Fibroblast of skin of left biceps (primary cell): ENCODE data around the gene ARHGEF38.

Source experiments
- DNase-seq, 2 experiments: peaks; one replicate each; pipeline ENCODE4 v3.0.0-alpha.2; 2013; ENCODE audit warnings: low read depth in 2 of 2

ARHGEF38 gene

DNA sequence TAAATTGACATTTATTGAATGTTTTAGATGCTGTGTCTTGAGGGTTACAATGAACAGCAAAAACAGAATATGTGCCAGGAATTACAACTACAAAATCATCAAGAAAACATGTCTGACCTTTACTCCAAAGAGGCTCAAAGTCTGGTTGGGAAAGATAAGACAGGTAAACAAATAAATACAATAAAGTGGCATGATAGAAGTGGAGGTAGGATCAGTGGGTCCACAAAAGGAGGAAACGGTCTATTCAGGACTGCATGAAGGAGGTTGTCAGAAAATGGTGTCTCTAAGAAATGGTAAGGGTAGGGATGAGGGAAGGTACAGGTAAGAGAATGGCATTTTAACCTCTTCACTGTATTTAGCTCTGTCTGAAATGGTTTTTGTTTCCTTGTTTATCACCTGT, 3.8 kb downstream of the ARHGEF38 start:
- no peak for DNase-seq

DNA sequence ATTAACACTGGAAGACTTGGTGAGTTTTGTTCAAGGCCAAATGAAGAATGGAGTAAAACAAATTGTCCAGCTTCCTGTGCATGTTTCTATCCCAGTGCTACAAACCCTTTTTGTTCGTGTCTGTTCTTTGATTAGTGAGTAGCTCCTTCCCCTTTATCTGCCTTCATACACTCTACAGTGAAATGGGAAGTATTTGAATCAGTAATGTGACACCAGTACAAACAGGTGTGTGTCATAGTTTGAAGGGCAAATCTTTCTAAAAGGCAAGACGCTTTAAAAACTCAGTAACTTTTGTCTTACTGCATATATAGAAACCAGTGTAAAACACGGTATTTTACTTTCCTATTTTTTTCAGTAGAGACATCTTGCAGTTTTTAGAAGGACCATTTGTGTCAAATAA, 5.9 kb downstream of the ARHGEF38 start:
- DNase-seq = no peak

DNA sequence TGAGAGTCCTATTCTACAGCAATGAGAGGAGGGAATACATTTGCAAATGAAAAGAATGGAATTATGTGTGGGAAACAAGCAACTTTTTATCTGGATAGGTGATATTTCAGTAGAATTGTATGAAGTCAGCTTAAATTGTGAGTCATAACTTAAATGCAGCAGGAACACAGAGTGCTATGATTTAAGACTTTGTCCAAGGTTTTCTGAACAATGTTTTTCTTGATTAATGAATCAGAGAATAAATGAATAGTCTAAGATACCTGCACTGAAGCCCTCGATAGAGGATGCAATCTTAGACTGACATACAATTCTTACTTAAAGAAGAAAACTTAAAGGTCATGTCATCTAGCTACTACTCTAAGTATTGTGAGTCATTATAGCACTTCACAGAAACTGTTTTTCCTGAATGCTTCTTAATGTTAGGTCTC, 8.0 kb downstream of the ARHGEF38 start:
- DNase-seq = no peak

DNA sequence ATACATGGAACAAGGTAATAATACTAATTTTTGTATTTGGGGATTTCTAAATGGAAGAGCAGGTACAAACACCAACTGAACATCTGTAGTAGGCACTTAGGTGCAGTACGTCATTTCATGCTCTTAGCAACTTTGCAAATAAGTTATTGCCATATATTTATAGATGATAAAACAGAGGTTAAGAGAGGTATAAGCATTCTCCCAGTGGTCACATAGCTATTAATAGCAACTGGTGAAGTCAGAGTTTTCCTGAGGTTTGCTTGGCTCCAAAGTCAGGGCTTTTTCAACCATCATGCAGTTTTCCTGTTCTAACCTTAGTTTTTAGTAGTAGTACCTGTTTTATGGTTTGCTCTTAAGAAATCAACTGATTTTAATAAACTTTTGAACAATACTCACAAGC, 10.9 kb downstream of the ARHGEF38 start:
- no peak for DNase-seq

DNA sequence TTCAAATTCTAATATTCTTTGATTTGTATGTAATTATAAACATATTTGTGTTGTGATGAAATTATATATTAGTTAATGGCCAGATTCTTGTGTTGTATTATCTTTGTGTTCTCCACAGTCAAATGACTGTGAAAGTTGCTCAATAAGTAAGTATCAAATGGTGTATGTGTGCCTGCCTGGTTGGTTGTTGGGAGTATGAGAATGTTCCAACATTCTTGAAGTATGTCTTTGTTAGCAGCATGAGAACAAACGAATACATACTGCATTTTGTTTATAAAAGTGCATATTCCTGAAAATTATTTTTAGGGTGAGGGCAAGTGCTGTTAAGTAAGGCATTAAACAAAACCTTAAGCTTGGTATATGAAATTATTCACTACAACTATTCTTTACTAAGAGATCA, 16.2 kb downstream of the ARHGEF38 start:
- no peak for DNase-seq

DNA sequence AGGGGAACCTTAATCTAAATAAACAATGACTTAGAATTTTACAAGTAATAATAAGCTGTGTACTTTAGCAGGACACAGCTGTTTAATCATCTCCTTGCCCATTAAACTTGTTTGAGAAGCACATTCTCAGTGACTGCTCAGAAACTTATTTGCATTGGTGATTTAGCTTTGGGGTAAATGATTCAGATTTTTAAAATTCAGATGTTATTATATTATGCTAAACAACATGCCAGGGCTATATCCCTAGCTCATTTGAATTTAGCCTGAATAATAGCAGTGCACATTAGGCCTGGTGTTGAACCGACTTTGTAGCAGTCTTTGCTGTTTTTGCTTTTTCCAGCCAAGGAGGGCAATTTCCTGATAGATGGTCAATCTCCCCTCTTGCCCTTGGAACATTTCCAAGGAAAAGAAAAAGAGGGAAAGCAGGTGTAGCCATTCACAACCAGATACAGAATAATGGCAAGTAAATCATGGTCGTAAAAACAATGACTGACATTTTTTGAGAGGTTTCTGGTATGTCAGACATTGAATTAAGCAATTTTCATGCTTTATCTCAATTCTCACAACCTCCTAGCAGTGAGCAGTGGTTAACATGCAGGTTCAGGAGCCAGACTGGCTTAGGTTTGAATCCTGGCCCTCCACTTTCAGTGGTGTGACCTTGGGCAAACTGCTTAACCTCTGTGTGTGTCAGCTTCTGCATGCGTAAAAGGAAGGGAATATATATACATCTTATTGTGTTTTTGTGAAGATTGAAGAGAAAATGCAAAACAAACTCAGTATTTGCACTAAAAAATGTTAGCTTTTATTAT, 16.8 kb downstream of the ARHGEF38 start:
- DNase-seq = no peak

DNA sequence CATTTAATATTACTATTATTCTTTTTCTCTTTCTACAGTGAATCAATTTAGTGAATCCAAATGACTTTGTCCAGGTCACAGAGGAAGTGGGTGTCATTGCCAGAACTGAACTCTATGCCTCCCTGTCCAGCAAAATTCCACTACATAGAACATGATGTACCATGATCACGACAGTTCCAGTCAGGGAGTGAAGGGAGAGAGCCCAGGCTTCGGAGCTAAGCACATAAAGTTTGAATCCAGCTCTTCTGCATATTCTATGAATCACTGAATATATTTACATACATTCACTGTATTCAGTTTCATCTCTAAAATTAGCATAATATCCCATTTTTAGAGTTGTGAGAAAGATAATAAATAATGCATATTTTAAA, 17.4 kb downstream of the ARHGEF38 start:
- DNase-seq = no peak

DNA sequence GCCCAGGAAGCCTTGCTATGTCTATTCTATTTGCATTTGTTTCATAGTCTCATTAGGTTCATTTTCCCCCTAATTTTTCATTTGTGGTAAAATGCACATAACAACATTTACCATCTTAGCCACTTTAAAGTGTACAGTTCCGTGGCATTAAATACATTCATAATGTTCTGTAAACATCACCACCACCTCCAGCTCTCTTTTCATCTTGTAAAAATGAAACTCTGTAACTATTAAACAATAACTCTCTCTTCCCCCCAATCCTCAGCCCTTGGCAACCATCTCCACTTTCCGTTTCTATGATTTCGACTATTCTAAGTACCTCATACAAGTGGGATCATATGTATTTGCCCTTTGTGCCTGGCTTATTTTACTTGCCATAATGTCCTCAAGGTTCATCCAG, 19.9 kb downstream of the ARHGEF38 start:
- DNase-seq = no peak

DNA sequence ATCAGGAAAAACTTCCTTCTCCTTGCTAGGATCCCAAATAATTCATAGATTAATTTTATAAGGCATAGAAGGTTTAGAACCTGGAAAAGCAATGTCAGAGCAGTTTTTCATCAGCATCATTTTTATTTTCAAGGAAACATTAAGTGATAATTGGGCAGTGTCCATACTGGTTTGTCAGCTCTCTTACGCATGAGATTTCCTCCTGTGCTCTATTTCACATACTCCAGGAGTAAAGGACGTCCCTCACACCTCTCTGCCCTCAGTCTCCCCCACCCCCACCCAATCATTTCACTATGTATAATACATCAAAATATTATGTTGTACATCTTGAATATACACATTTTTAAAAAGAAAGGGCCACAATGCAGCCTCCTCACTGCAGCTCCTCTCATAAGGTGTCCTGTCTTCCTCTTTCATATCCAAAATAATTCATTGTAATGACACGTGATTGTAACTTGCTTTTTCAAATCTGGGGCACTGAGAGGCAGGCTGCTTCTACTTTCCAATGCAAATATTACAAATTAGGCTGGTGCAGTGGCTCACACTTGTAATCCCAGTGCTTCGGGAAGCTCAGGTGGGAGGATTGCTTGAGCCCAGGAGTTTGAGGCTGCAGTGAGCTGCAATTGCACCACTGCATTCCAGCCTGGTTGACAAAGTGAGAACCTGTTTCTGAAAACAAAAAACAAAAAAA, 34.4 kb downstream of the ARHGEF38 start:
- DNase-seq = no peak

DNA sequence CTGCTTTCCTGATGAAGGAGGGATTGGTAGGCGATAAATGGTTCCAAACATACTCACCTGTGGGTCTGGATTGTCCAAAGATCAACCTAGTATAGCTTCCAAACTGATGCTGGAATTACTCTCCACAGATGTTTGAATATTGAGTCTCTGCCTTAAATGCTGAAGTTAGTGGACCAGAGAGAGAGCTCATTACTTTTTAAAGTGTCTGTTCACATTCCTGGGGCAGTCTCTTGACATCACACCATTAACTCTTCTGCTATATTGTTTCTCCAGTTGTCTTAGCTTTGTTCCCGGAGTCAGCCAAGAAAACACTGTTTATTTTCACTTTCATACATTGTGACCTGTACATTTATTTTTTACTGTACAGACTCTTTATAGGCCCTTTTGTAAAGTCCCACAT, 35.4 kb downstream of the ARHGEF38 start:
- DNase-seq = no peak

DNA sequence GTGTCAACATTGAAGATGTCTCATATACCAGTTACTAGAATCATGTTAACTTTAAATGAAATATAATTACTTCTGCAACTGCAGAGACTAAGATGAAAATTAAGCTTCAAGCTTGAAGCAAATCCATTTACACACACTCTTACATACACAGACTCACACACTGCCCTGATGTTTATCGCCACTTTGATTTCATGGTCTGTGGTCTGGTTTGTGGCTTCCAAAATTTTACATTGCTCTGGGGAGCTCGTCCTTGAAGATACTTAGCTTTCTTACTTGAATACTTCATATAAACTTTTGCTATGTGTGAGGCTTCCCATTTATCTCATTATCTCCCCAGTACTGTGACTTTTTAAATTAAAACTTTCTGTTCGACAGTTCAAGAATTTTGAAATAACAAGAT, 35.8 kb downstream of the ARHGEF38 start:
- DNase-seq = no peak

DNA sequence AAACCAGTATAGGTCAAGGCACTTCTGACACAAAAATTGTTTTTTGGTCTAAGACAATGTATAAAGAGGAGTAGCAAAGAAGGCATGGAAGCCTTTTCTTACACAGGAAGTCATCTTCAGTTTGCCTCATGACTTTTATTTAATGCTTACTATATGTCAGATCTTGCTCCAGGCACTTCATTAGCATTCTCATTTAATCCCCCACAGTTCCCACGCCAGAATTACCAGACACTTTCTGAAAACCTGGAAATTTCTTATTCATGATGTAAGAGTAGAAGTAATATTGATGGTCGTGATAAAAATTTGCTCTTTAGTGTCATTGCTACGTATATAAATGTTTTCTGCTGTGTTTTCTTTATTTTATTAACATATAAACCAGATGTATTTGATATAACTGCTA, 39.2 kb downstream of the ARHGEF38 start:
- no peak for DNase-seq

DNA sequence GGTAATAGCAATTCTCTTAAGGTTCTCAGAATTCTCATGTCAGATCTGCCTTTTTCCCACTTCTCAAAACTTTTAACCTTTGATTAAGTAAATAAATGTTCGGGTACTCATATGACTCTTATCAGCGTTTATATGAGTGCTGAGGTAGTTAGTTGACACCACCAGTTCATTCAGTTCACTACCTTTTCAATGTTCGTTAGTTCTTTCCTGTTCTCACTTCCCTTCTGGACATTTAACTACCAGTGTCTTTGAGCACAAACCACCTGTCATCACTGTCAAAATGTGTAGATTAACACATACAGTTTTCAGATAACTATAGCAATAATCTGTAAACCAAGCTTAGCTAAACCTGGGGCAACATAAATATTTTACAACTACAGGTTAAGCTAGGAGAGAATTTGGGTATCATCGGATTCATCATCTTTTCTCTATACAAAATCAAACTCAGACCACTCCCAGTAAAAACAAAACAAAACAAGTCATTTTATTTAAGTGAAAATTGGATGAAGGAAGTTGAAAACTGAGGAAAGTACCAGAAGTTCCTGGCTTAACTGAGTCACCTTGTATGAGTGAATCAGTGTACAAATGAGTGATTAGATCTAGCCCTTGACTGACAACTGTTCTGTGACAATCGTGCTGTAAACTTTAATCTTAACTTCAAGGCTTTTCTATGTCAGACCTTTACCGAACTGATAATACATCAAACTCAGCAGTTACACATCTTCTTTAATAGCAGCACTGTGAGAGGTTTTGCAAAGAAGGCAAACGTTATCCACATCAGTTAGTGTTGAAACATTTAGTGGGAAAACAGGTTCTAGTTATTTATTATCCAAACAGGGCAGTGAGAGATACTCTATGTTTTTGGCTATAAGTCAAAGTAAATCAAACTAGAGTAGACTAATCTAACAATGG, 41.9 kb downstream of the ARHGEF38 start:
- no peak for DNase-seq

DNA sequence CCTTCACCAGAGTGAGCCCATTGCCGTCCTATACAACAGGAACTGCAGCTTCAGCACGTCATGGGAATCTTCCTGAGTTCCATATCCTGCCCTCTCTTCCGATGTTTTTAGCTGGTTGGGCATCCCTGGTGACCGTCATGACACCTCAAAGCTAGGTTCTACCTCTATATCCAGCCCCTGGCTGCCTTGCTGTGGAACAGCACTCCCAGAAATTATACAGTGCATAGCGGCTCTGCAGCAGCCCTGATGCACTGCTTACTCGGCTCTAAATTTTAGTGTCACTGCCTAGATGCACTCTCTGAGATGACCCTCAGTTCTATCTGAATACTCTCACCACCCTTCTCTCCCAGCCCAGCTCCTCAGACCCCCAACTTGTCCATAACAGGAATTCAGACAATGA, 44.3 kb downstream of the ARHGEF38 start:
- no peak for DNase-seq

DNA sequence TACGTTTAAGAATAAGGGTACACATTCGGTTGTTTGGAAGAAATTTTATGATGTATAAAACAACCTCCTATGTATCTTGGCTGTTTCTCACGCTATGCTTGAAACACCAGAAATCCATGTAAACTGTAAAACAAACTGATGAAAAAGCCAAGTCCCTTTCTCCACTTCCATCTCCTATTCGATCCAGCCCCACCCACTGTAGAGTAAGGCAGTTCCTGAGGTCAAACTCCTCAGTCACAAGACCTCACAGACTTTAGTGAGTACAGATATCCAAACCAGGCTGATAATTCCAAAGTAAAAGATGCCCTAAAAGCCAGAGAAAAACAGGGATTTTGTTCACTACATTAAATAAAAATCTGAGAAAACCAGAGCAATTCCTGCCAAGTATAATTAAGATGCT, 45.6 kb downstream of the ARHGEF38 start:
- DNase-seq = no peak

DNA sequence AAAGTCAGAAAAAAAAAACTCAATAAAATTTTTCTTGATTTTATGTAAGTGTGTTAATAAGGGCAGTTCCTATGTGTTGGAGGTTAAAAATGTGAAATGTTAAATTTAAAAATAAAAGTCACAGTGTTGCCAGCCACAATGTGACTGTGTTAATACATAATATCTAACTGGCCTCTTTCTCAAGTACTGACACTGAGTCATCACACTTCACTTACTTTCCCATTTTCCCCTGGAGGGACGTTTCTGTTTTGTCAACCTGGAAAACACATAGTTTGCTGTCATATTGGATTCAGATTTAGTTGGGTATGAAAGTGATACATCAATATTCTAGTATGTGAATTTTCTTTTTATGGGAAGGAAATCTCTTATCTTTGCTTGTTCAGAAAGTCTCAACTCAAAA, 46.4 kb downstream of the ARHGEF38 start:
- no peak for DNase-seq

DNA sequence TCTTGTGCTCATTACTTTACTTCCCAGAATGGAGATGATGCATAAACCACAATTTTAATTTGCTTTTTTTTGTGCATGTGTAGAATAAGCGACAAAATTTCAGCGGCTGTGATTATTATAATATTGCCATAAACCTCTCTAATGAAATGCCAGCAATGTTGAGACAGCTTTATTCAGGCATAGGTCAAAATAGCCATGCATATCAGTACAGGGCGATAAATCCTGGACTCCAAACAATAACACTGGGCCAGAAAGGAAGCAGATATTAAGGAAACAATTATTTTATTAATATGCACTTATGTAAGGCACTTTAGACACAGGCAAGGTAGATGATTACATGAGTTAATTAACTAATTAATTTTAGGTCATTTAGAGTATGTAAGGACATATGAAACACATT, 47.1 kb downstream of the ARHGEF38 start:
- DNase-seq = no peak

DNA sequence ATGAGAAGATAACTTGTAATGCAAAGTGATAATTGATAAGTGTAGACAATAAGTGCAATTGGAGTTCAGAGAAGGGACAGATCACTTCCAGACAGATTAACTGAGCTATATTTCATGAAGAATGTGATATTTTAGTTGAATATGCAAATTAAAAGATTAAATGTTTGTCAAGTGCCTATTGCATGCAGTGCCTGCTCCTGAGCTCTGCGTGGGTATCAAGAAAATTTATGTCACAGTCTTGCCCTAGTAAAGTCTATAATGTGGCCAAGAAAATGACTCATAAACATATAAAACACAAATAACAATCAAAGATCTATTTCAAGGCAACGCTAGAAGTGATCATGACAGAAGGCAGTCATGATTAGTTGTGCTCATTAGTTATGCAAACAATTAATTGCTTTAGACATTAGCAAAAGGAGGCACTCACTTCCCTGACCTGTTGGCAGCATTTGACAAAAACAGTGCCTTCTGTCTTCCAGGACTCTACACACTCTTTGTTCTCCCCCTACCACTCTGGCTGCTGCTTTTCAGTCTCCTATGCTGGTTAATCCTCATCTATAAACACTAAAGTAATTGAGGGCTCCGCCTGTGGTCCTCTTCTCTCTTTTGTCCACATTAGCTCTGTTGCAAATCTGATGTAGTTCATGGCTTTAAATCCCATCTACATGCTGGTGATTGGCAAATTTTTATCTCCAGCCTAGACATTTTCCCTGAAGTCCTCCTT, 47.7 kb downstream of the ARHGEF38 start:
- no peak for DNase-seq

DNA sequence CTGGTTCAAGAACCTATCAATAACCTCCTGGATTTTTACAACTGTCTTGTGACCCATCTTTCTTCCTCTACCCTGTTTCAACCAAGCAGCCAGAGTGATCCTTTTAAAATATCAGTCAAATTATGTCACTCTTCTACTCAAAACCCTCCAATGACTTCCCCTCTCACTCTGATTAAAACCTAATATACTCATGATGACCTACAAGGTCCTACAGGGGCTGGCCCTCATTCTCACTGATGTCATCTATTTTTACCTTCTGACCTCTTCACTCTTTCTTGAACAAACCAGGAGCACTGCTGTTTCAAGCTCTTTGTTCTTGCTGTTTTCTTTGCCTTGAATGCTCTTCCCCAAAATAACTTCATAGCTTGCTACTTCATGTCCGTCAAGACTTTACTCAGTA, 48.5 kb downstream of the ARHGEF38 start:
- DNase-seq = no peak

DNA sequence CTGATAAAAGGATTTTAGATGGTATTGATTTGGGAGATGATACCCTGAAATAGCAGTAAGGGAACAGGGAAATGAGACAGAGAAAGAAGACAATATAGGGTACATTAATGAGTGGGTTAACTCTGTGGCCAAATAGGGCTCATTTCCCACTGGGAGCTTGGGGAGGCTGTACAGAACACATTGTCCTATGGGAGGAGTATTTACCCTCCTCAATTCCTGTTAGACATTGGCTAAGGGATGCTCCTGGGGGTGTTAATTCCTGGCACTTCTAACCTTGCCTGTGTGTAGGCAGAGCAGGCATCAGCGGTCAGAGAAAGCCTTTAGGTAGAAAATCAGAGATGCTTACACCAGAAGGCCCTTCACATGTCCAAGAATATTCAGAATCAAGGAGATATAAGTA, 49.0 kb downstream of the ARHGEF38 start:
- DNase-seq = no peak

DNA sequence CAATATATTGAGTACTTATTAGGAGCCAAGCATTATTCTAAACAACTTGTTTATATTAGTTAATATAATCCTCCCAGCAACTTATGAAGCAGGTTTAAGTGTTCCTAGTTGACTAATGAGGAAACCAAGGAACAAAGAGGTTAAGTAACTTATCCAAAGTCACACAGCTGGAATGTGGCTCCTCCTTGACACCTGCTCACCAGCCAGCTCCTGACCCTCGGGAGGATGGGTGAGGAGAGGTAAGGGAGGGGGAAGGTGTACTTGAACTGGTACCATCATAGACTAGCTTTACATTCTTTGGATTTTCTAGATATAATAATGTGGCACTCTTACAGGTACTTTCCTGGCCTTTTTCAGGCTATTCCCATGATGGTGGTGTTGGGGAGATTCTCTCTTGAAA, 50.7 kb downstream of the ARHGEF38 start:
- DNase-seq = no peak

DNA sequence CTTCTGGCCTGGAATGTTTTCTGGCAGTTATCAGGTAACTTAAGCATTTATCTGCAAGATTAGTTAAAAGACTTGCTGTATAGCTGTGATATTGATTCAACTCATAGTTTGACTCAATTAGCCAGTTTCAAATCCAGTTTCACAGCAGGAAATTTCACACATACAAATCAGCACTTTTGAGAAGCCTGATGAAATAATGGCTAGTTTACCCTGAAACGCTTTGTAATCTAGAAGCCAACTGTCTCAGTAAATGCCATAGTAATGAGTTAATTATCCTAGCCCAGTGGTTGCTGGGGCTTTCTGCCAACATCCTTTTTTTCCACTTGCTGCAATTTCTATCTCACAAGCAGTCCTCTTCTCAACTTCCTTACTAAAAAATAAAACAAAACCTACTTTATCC, 53.1 kb downstream of the ARHGEF38 start:
- DNase-seq = no peak
